HG03575 (cell line): ENCODE results near the gene PLTP.
"Not testable (repeated sequence)": the region's sequence is repeated elsewhere in the genome, so short reads cannot be mapped to it uniquely, and the experiment has no call there.

Experiments used
- ATAC-seq: cut with Tn5 transposase; IDR thresholded peaks from one replicate; pipeline ENCODE4 v1.9.1; 2021; ENCODE audit not compliant: unreplicated experiment, insufficient number of reproducible peaks, low FRiP score; ENCODE audit errors: extremely low read depth

Gene PLTP

GRCh38 chr20:45886590-45887345, 25.2 kb downstream of the PLTP start:
- no peak for ATAC-seq

- ATAC-seq: no peak
Observed at GRCh38 chr20:45883100-45883469, 28.9 kb downstream of the PLTP start.

- ATAC-seq: no peak
Observed at GRCh38 chr20:45882469-45883099, 29.4 kb downstream of the PLTP start.

DNA sequence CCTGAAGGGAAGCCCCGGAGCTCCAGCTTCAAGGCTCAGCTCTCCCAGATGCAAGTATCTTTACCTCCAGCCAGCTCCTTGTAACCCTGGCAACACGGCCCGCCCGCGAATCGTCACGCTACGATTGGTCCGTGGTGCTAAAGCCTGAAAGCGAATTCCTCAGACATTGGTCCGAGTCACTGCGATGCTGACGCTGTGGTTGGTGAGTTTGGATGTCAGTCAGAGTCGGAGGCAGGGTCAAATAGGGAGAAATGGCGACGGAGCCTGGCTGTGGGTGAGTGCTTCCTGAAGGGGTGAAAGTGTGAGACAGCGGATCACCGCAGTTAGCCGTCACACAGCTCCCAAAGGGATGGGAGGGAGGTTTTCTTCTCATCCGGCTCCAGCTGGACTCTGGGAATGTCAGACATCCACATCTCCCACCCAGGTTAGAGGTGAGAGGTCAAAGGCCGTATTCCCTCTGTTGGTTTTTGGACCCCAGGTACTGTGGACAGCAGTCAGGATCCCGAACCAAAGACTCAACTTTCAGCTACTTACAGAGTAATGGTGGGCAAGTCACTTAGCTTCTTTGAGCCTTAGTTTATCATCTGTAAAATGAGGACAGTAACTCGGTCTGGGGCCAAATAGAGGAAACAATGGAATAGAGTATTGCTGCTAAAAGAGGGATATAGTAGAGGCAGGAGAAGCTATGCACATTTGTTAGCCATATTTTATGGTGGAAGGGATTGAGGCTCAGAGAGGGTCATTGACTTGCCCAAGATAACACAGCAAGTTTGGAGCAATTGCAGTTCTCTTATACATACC, 30.8 kb downstream of the PLTP start, which contains the start of gene ZSWIM1:
ZSWIM1 (plus strand) TSS at position 240 of the 801 bp plus-strand sequence. CDS start 1,366 bp downstream, outside the sequence.
- ATAC-seq: peak; percentile 88

DNA sequence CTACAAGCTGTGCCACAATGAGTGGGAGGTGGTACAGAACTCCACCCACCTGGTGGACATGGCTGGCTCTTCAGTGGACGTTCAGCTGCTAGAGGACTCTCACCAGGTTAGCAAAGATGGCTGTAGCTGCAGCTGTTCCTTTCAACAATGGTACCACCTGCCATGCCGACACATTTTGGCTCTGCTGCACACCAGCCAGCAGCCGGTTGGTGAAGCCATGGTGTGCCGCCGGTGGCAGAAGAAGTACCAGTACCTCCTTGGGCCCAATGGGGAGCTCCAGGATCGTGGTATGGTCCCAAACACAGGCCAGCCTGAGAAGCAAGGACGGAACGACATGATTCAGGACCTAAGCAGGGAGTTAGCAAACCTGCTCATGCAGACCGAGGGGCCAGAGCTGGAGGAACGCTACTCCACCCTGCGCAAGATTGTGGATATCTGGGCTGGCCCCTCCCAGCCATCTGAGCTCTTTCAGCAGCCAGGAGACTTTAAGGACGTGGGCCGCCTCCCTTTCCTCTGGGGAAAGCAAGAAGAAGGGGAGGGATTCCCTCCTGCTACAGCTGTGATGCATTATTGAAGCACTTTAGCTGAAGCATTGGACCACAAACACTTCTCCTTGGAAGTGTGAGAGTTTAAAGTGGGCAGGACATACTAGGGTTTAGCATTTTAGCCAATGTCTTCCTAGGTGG, 33.7 kb downstream of the PLTP start:
- no peak for ATAC-seq

DNA sequence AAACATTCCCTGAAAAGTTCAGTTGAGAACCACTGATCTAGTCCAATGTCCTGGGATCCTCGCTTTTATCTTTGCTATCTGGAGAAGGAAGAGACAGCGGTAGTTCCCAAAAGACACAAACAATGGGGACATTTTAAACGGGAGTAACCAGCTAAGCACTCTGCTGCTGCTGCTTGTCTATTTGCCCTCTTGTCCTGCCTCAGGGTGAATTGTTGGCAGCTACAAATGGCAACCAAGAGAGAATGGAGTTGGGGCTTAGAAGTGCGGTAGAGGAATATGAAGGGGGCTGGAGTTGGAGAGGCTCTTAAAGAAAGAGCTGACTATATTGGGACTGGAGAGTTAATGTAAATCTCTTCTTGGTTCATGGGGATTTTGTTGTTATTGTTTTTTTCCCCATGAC, 37.4 kb downstream of the PLTP start:
- no peak for ATAC-seq

DNA sequence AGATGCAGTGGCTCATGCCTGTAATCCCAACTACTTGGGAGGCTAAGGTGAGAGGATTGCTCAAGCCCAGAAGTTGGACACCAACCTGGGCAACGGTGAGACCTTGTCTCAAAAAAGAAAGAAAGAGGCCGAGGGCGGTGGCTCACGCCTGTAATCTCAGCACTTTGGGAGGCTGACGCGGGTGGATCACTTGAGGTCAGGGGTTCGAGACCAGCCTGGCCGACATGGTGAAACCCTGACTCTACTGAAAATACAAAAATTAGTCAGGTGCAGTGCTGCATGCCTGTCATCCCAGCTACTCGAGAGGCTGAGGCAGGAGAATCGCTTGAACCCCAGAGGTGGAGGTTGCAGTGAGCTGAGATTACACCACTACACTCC, 37.9 kb downstream of the PLTP start:
- ATAC-seq: not testable (repeated sequence)

DNA sequence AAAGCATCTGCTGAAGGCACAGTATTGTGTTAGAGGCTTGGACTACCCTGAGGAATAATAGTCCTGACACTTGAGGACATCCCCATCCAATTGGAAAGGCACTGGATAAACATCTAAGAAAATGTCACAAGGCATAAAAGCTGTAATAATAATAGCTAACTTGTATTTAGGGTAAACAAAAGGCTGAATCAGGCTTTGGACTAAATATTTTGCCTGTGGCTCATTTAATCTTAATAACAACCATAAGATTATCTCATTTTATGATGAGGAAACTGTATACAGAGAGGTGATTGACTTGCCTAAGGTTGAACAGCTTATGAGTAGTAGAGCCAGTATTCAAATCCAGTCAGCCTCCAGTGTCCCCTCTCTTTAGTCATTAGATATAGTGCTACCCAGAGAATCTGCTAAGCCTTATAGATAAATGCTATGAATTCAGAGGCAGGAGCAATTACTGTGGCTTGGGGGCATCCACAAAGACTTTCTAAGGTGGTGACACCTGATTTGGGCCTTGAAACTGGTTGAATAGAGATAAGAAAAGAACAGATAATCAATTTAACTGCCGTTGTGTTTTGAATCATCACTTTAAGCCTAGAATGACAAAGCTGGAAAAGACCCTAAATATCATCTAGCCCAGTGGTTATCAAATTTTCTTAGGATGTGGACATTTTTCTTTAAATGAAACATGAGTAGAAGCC, 38.4 kb downstream of the PLTP start:
- ATAC-seq: no peak

GRCh38 chr20:45872626-45873025, 39.3 kb downstream of the PLTP start:
- no peak for ATAC-seq

- ATAC-seq: no peak
Observed at GRCh38 chr20:45867819-45868176, 44.2 kb downstream of the PLTP start.

DNA sequence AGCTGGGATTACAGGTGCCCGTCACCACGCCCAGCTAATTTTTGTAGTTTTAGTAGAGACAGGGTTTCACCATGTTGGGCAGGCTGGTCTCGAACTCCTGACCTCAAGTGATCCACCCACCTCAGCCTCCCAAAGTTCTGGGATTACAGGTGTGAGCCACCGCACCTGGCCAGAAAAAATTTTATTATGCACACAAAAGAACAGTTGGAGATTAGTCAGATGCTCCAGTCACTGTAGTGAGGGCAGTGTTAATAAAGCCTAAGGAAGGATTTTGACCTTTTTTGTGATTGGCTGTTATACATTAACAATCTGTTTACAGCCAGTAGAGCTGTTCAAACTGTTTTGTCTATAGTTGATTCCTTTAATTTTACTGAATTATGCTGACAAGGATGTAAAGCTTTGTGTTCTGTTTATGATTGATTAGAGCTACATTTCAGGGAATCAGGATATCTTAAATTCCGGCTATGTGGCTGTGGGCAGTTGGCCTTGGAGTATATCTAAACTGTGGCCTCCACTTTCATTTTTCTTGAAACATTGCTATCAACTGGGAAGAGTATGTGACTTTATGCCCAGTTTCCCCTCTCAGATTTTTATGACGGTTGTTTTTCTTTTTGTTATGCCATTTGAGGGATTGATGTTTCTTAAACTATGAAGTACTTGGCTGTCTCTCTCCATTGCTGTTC, 44.7 kb downstream of the PLTP start:
- no peak for ATAC-seq

DNA sequence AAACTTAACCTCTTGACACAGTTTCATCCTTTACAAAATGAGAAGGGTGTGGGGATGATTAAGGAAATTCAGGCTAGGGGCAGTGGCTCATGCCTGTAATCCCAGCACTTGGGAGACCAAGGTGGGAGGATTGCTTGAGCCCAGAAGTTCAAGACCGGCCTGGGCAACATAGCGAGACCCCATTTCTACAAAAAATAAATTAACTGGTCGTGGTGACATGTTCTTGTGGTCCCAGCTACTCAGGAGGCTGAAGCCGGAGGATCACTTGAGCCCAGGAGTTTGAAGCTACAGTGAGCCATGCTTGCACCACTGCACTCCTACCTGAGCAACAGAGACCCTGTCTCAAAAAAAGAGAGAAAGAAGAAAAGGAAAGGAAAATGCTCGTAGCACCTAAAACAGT, 45.5 kb downstream of the PLTP start:
- ATAC-seq: no peak

DNA sequence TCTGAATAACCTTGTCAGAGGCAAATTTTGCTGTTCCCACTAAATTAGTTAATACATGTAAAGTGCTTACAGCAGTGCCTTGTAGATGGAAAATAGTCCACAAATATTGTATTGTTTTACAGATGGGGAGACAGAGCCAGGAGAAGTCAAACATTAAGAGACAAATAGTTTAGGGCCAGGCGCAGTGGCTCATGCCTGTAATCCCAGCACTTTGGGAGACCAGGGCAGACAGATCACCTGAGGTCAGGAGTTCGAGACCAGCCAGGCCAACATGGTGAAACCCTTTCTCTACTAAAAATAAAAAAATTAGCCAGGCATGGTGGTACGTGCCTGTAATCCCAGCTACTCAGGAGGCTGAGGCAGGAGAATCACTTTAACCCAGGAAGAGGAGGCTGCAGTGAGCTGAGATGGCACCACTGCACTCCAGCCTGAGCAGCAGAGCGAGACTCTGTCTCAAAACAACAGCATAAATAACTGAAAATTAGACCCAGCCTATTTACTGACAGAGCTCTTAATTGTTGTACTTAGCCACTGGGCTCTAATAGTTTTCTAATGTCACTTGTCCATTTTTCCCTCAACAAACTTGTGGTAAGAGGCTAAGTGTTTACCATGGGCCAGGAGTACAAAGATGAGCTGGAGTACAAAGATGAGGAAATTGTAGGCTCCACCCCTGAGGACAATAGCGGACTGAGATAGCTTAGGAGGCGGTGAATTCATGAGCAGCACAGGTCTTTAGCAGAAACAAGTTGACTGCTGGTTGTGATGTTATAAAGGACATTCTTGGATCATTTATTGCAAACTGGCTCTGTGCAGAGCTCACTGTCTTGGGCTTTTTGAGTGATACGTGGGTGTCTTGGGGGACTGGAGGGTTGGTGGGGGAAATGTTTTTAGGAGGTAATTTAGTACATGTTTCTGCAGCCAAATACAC, 48.1 kb downstream of the PLTP start:
- no peak for ATAC-seq

- ATAC-seq: no peak
Observed at GRCh38 chr20:45861221-45862075, 50.5 kb downstream of the PLTP start.

DNA sequence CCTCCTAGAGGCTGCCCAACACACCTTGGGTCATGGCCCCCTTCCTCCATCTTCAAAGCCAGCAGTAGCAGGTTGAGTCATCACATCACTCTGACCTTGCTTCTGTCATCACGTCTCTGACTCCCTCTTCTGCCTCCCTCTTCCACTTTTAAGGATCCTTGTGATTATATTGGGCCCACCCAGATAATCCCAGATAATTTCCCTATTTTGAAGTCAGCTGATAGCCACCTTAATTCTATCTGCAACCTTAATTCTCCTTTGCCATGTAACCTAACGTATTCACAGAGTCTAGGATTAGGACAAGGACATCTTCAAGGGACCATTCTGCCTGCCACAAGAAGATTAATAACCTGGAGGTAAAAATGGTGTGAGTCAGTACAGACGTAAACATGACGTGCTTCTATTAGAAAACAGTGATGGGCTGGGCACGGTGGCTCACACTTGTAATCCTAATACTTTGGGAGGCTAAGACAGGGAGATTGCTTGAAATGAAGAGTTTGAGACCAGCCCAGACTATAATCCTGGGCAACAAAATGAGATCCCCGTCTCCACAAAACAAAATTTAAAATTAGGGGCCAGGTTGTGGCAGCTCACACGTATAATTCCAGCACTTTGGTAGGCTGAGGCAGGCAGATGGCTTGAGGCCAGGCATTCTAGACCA, 51.3 kb downstream of the PLTP start:
- ATAC-seq: no peak

DNA sequence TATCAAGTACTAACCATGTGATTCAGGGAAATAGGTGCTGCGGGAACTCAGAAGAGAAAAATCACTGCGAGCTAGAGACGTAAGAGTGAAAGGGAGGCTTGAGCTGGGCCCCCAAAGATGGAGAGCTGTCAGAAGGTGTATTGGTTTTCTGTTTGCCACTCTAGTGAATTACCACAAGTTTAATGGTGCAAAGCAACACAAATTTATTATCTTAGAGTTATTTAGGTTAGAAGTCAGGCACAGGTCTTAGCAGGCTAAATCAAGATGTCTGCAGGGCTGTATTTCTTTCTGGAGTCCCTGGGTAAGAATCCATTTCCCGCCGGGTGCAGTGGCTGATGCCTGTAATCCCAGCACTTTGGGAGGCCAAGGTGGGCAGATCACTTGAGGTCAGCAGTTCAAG, 52.0 kb downstream of the PLTP start:
- ATAC-seq: no peak
